Mammary epithelial cell (primary cell): ENCODE data around the gene DTD1.

Experiments used
- CTCF ChIP-seq, 2 donors: IDR thresholded peaks in 1 of 2; conservative IDR thresholded peaks in 1 of 2; 2 replicates each; pipeline ENCODE4 v1.5.1; 2011 to 2012; ENCODE audit warnings: inconsistent platforms in 2 of 2, low read length in 2 of 2, mild to moderate bottlenecking in 2 of 2, control low read depth in 1 of 2, low read depth in 1 of 2; ENCODE audit not compliant: insufficient read depth in 1 of 2; ENCODE audit errors: extremely low read depth in 1 of 2
- EZH2 ChIP-seq: IDR thresholded peaks from 2 replicates; pipeline ENCODE4 v1.6.1; 2012; ENCODE audit warnings: low read length, inconsistent platforms, borderline replicate concordance

- TF ChIP-seq CTCF (conservative IDR thresholded peaks at IDR 0.05 in 1 of 2, IDR thresholded peaks at IDR 0.05 in 1 of 2; ENCODE audit: extremely low read depth in 1 of 2, insufficient read depth in 1 of 2, low read depth in 1 of 2, low read length in 2 of 2): no peak
- no peak for TF ChIP-seq EZH2
These were observed 33.1 kb downstream of the DTD1 start for GRCh38 chr20:18621004-18621403.
